ENCODE measurements around the gene NEK11.

DNA sequence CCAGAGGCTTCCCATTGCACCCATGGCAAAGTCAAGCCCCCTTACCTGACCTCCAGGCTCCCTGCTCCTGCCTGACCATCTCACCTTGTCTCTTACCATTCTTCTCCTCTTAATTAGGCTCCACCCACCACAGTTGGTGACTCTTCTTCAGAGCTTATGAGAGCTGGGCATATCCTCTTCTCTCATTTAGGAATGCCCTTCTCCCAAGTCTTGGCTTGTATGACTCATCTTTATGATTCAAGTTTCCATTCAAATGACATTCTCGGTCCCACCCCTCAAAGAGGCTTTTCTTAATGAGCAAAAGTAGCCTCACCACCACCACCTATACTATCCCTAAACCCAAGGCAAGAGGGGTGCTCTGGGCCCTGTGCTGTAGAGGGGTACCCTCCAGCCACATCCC, 299.6 kb downstream of the NEK11 start:
- no peak for TF ChIP-seq TARDBP (IDR thresholded peaks at IDR 0.05)
- TF ChIP-seq SP1 (IDR thresholded peaks at IDR 0.05): no peak
- TF ChIP-seq ELF4 (IDR thresholded peaks at IDR 0.05): no peak
- TF ChIP-seq PKNOX1 (IDR thresholded peaks at IDR 0.05): no peak
- TF ChIP-seq BHLHE40 (IDR thresholded peaks at IDR 0.05; ENCODE audit: borderline replicate concordance): no peak
- no peak for TF ChIP-seq SUZ12 (IDR thresholded peaks at IDR 0.05)
- no peak for TF ChIP-seq FOXM1 (IDR thresholded peaks at IDR 0.05; ENCODE audit: borderline replicate concordance)
- TF ChIP-seq FOXA1 (IDR thresholded peaks at IDR 0.05): no peak
- no peak for TF ChIP-seq L3MBTL2 (conservative IDR thresholded peaks at IDR 0.05)
- TF ChIP-seq LEF1 (IDR thresholded peaks at IDR 0.05; ENCODE audit: borderline replicate concordance): no peak
- no peak for TF ChIP-seq ARNT (IDR thresholded peaks at IDR 0.05)

All from HEK293T (cell line).